H1 (cell line): Measurements from ENCODE around the gene TMA7. TPM values are rescaled to one million over a fixed set of nuclear protein-coding genes. Genes with fewer than 3 reads are reported as not detected.

Experiments used
- POLR2A ChIP-seq, 2 experiments: IDR thresholded peaks; 1 replicate in 1 of 2; 2 replicates in 1 of 2; pipeline ENCODE4 v1.6.1; 2011; ENCODE audit warnings: low read depth in 2 of 2, low read length in 2 of 2, mild to moderate bottlenecking in 2 of 2; ENCODE audit errors: control extremely low read depth in 1 of 2
- SIX5 ChIP-seq: IDR thresholded peaks from 2 replicates; pipeline ENCODE4 v1.6.1; 2011; ENCODE audit warnings: mild to moderate bottlenecking, low read depth, low read length
- TAF1 ChIP-seq: IDR thresholded peaks from 2 replicates; pipeline ENCODE4 v1.6.1; 2011; ENCODE audit warnings: mild to moderate bottlenecking, low read depth, low read length
- TBP ChIP-seq: IDR thresholded peaks from 2 replicates; pipeline ENCODE4 v1.6.1; 2011; ENCODE audit warnings: low read depth, low read length, improper control_type of control experiment
- polyA plus RNA-seq, 7 experiments: library from polyadenylated mRNA; depleted of rRNA in 3 of 7; stranded (reverse) in 5 of 7; unstranded in 2 of 7; fragments of >200 nt in 5 of 7; fragments of 200-250 nt in 2 of 7; gene quantifications; 1 replicate in 5 of 7; 2 replicates in 1 of 7; 4 replicates in 1 of 7; pipeline versions ENCODE4 v1.2.1 to v1.2.3, GENCODE V29; 2011 to 2013; ENCODE audit warnings: missing spikeins in 2 of 7, mixed read lengths in 2 of 7
- total RNA-seq: library from RNA; stranded (reverse); fragmentation: NEBNext Ultra II Directional; extraction: Animal tissue kit (Norgen Biotek cat#: 25700); gene quantifications from 2 replicates; pipeline ENCODE4 v1.2.1, GENCODE V29; 2021
- TF ChIP-seq, protein P1 (sequence below): IDR thresholded peaks from 2 replicates; pipeline ENCODE4 v1.6.1; 2011; ENCODE audit warnings: low read depth, mild to moderate bottlenecking, low read length; ENCODE audit not compliant: insufficient read depth

The TMA7 gene
- total and polyA plus RNA-seq, 2 of the 8 experiments (the other 6 are each of a cell fraction or from before 2014, with no cell fraction given), result 138 to 305 TPM

DNA sequence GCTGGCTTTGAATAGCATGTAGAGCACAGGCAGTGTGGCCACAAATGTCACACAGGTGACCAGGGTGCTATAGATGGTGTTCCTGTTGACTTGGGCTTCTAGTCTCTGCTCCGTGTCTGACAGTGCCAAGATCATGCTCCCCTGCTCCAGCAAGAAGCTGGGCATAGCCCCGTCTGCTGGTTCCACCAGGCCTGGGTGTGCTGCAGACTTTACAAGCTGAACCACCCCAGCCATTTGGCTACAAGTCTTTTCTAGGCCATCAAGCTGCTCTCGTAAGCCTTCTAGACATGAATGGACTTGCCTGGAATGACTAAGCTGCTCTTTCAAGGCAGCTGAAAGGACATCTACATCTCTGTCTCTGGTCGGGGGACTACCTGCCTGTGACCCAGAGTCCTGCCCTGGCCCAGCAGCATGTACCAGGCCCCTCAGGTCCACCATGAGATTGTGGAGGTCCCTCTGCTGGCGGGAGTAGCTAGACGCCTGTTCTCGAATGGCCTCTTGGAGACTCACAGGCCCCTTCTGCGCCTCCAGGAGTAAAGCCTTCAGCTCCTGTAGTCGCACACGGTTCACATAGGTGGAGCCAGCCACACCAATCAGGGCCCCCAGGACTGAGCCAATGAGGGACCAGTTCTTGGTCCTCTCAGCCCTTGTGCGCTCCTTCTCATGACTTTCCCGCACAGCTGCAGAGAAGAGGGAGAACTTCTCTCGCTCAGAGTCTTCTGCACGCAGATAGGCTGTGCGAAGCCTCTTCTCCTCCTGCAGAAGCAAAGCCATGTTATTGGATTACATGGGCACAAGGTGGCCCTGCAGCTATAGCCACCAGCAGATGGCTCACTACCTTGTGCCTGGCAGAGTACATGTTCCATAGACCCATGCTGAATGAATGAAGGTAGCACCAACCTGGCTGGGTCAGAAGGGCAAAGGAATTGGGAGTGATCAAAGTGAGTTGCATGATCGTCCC is 7.4 kb upstream of the TMA7 start (continued):
- TF ChIP-seq TBP (0 out of 2 replicates have a peak, but pooled peaks have one; percentile 46), TAF1 (0 out of 2 replicates have a peak, but pooled peaks have one; percentile 38), SIX5 (no peak), POLR2A (IDR thresholded peaks at IDR 0.05; ENCODE audit: control extremely low read depth in 1 of 2, low read depth in 2 of 2, low read length in 2 of 2) (0 out of 3 replicates have a peak, but pooled peaks of 1 of the 2 experiments have one; percentile 26)
- TF ChIP-seq, protein P1, sequence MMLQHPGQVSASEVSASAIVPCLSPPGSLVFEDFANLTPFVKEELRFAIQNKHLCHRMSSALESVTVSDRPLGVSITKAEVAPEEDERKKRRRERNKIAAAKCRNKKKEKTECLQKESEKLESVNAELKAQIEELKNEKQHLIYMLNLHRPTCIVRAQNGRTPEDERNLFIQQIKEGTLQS, result no peak
